ENCODE results near the gene CD46.
"Not testable (repeated sequence)": the region's sequence is repeated elsewhere in the genome, so short reads cannot be mapped to it uniquely, and the experiment has no call there.

Gene CD46

DNA sequence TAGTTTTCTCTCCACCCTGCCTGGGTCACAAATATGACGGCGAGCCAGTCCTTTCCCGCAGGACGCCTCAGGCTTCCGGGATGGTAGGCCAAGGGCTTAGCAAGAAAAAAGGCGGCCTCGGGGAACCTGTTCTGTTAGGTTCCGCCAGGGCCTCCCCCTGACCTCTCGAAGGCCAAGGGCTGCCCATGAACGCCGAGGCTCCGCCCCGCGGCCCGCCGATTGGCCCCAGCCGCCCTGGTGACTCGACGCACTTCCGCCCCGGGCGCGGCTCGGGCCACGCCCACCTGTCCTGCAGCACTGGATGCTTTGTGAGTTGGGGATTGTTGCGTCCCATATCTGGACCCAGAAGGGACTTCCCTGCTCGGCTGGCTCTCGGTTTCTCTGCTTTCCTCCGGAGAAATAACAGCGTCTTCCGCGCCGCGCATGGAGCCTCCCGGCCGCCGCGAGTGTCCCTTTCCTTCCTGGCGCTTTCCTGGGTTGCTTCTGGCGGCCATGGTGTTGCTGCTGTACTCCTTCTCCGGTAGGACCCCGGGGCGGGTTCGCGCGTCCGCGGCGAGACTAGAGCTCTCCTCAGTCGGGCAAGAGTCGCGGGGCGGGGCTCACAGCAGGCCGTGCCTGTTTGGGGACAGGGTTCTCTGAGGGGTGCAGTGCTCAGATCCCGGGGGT is at the start of gene CD46:
Gene CD46 (plus strand): TSS at position 265 of the 666 bp plus-strand sequence. CDS start 159 bp downstream, at position 424.
- DNase-seq, result peak; percentile 94

DNA sequence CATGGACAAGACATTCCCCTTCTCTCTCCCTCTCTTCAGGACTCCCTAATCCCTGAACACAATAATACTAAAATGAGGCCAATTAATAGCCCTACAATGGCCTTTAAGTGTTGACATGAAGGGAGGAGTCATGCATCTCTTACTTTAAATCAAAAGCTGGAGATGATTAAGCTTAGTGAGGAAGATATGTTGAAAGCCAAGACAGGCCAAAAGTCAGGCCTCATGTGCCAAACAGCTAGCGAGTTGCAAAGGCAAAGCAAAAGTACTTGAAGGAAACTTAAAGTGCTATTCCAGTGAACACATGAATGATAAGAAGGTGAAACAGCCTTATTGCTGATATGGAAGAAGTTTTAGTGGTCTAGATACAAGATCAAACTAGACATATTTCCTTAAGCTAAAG is 49.5 kb upstream of the CD46 start:
- DNase-seq, result no peak

DNA sequence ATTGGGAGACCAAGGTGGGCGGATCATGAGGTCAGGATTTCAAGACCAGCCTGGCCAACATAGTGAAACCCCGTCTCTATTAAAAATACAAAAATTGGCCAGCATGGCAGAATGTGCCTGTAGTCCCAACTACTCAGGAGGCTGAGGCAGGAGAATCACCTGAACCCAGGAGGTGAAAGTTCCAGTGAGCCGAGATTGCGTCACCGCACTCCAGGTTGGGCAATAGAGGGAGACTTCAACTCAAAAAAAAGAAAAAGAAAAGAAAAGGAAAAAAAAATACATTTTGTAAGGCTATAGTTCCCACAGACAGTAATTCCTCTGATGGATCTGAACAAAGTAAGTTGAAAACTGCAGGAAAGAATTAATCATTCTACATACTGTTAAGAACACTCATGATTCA is 48.1 kb upstream of the CD46 start:
- no peak for DNase-seq

DNA sequence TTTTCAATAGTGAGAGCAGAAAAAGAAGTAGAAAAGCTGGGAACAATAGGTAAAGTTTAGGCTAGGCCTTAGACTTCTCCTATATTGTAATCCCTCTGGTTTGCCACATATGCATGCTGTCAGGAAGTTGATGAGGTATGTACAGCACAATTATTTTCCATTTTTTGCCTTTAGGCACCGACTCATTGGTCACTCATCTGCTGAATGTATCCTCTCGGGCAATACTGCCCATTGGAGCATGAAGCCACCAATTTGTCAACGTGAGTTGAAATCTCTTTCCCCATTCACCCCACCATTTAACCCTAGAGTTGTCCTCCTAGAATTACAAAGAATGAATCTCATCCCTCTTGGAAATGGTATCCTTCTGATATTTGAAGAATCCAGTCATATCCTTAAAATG is 43.9 kb upstream of the CD46 start:
- DNase-seq, result not testable (repeated sequence)

DNA sequence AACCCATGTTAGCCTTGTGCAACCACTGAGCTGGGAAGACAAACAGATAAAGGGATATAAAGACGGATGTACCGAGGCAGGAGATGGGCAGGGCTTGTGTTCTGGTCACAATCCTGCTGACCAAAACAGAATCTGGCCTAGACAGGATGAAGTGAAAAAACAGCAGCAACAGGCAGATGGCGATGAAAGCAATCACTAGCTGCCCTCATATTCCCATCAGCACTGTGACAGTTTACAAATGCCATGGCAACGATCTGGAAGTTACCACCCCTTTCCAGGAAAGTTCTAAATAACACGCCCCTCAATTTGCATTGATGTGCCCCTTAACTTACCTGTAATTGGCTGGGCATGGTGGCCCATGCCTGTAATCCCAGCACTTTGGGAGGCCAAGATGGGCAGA is 40.6 kb upstream of the CD46 start:
- DNase-seq, result peak; percentile 7

DNA sequence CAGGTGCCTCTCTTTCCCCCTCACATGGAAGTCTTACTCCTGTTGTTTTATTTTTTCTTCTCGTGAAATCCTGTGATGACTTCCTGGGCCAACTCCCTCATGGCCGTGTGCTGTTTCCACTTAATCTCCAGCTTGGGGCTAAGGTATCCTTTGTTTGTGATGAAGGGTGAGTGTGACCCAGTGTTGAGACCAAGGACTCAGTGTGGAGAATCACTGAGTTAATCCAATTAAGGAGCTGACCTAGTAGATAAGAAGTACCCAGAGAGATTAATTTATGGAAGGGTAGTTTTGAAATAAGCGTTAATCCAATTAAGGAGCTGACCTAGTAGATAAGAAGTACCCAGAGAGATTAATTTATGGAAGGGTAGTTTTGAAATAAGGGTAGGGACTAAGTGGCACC is 39.2 kb upstream of the CD46 start:
- not testable (repeated sequence) for DNase-seq

DNA sequence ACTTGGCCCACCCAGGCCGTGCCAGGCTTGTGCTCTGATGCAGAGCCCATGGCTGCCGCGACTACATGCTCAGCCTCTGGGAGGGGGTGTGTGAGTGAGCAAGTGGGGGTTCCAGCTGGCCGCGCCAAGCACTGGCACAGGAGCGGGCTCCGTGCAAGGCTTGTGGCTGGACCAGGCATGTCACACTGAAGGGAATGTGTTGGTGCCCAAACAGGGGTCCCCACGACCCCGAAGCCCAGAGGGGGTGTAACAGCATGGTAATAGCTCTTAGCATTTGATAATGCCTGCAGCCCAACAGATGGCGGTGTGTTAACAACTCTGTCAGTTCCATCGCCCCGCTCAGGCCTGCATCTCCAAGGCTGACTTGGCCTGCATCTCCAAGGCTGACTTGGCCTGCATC is 38.3 kb upstream of the CD46 start:
- peak; percentile 6 for DNase-seq

DNA sequence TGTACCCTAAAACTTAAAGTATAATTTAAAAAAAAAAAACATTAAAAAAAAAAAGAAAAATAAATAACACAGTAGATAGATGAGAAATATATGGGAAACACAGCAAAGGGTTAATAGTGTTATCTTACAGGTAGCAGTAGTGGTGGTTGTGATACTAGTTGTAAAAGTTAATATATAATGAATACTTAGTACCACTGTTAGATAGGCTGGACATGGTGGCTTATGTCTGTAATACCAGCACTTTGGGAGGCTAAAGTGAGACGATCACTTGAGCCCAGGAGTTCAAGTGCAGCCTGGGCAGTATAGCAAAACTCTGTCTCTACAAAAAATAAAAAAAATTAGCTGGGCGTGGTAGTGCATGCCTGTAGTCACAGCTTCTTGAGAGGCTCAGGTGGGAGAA is 32.6 kb upstream of the CD46 start:
- DNase-seq, result no peak

DNA sequence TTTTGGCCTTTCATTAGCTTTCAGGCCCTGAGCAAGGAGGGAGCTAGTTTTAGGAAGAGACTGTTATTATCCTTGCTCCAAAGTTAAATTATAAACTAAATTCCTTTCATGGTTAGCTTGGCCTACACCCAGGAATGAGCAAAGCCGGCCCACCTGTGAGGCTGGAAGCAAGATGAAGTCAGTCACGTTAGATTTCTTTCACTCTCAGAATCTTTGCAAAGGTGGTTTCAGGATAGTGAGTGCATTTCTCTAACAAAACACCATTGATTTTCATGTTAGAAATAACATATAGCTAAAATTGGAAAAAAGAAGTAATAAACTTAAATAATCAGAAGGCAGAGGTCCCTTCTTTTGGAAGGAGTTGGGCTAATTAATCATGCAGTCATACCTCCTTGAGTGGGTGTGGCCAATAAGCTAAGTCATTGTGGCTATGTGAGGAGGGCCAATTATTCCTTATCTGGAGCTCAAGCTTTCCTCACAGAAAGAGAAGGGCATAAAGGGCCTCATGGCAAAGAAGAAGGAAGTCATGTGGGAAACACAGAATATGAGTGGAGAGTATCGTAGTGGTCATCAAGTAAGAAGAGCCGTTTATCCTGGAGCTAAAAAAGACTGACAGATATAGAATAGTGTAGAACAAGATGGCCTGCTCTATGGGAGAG is 23.5 kb upstream of the CD46 start:
- not testable (repeated sequence) for DNase-seq

DNA sequence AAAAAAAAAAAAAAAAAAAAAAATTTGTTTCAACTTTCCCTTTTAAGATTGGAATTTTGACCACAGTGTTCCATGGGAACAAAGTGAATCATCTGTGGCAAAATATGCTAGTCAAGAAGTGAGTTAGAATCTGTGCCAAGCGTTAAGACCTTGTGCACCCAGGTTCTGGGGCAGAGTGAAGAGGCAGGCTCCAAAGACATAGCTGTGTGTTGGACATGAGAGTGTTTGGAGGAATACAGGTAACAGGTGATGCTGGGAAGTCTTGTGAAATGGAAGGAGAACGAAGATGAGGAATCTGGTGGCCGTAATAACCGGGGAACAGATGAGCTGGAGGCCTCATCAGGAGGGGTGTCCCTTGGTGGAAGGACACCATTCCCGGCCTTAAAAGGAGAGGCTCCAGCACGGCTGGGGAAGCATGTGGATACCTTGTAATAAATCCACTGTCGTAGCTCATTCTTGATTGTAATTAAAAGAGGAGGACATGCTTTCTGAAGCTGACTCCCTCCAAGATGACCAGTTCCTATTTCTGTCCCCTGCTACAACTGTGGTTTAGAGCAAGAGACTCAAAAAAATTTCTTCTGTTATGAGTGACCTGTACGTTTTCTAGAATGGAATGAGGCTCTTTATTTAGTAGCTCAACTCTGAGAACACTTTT is 14.2 kb upstream of the CD46 start:
- DNase-seq, result not testable (repeated sequence)

DNA sequence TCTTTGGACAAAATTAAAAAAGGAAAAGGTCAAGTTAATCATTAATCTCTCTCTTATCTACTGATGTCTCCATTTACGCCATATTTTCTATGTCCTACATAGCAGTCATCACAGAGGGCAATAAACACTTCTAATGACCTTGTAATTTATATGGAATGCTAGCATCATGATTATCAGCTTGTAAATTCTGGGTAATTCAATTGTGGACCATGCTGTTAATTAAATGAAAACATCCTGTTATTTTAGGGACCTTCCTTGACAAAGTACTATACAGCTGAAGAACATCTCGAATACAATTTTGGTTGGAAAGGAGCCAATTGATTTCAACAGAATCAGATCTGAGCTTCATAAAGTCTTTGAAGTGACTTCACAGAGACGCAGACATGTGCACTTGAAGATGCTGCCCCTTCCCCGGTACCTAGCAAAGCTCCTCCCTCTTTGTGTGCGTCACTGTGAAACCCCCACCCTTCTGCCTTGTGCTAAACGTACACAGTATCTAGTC is 13.6 kb upstream of the CD46 start:
- DNase-seq, result peak; percentile 43

DNA sequence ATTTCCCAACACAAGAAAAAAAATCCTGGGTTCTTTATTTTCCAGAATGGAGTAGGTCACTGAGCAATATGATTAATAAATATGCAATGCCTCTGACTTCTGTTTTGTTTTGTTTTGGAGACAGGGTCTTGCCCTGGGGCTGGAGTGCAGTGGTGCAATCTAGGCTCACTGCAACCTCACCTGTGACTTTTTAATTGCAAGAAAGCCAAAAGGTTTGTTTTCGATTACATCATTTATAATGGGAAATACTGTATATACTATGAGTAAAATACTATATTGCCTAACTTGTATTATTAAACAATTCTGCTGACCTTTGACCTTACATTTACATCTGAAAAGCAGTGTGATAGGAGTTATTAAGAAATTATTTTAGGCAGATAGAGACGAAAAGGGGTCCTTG is 11.6 kb upstream of the CD46 start:
- no peak for DNase-seq

DNA sequence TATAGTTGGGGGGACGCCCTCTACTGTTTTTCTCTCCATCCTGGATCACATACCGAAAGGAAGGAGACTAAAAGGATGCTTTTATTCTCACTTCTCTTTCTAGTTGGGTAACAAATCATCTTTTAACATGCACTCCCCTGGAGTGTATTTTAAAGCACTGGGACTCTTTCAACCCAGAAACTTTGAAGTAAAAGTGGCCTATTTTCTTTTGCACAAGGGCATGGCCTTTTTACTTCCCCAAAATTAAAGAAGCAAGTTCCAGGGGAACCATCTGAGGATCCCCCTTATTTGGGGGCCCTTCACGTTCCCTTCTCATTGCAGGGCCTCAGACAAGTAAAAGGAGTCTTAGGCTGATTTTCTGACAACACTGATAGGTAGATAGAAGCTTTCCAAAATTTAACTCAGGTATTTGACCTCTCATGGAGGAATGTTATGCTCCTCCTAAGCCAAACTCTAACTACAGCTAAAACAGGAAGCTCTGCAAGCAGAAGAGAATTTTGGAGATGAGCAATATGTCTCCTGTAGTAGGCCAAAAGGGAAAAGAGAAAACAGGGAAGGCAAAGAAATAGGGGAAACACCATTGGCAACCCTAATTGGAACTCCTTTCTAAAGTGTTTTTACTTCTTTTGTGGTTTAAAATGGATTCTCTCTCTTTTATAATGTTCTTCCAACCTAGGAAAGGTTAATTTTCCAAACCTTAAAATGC is 8.9 kb upstream of the CD46 start:
- no peak for DNase-seq

DNA sequence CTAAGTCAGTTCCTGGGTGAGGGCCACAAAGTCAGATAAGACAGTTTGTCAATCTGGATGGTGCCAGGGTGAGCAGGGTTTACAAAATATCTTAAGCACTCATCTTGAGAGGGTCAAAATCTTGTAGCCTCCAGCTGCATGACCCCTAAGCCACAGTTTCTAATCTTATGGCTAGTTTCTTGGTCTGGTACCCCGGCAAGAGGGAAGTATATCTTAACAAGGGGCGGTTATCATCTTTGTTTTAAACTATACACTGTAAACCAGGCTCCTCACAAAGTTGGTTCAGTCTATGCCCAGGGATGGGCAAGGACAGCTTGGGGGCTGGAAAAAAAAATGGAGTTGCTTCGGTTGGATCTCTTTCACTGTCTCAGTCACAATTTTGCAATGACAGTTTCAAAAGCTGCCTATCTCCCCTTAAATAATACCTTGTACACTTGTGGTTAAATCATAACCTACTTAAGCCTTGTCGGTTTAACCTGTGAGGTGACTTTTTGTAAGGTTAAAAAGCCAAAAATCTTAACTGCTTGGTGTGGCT is 7.8 kb upstream of the CD46 start:
- DNase-seq, result no peak

DNA sequence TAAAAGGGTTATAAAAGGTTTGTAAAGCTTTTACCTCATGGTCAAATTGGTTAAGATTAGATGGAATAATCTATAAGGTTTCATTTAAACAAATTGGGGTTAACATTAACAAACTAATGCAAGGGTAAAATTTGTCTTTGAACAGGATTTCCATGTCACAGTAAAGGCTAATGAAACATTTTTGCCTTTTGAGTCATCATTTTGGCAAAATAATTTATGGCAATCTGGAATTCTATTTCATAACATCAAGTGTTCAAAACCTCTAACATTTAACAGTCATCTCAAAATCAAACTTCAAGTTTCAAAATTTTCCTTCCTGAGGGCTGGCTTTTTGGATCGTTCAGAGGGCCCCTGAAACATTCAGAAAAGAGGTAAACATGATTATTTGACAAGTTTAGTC is 6.6 kb upstream of the CD46 start:
- no peak for DNase-seq

DNA sequence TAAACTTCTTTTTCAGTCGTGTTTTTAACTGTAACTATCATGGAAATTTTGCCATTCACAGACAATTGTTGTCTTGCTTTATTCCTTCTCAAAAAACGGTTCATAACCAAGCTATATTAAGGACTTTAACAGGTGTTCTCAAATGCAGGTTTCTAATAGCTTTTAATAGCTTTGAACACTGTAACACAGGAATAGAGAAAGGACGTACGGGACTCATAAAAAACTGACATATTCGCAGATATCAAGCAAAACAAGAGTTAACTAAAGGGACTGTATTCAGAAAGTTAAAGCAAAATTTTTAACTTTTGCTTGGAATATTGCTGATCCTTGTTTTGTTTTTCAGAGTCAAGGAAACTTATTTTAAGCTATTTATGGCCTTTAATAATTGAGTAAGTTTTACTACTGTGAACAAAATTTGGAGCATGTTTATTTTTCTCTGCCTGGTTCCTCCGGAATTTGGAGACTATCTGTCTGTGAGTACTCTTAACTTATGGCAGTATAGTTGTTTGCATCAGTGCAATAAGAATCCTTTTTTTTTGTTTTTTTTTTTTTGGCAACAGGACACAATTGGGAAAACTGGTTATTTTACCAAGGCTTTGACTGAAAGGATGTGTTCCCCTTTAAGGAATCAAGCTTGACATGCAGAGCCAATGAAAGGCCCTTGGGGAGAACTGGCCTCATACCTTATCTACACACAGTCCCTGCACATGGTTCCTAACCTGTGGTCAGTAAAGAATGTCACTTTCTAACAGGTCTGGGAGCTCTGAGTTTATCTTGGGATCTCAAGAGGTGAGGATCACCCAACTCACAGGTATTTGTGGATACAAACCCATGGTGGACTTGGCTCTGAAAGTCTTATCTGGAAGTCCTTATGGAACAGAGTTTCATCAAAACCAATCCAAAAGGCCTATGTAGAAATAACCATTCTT is 5.8 kb upstream of the CD46 start:
- no peak for DNase-seq

DNA sequence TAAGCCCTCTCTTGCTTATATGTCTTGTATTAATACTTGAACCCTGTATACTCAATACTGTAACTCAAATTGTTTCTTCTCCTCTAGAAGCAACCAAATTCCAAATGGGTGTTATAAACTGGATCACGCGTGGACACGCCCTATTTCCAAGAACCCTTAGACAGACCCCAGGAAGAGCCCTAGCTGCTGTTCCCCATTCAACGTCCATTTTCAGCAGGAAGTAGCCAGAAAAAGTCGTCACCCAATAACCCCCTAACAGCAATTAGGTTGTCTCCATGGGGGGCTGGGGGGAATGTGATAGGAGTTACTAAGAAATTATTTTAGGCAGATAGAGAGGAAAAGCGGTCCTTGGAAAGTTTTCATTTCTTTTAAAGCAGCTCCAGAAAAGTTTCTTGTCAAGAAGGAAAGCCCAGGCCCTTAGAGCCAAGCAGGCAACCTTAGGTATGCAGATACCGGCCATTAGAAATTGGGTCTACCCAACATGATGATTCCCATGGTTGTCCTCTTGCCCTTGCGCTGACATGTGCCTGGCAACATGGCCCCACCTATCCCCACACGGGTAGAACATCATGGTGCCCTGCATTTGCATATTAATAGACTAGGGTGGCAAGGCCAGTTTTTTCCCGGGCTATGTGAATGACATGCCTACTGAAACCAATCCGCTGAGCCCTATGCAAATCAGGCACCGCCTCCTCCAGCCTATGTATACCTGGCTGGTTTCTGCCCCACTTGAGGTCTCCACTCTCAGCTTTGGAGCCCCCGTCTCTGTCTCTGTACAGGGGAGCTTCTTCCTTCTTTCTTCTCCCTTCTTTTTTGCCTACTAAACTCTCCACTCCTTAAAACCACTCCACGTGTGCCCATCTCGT is 4.0 kb upstream of the CD46 start:
- no peak for DNase-seq

DNA sequence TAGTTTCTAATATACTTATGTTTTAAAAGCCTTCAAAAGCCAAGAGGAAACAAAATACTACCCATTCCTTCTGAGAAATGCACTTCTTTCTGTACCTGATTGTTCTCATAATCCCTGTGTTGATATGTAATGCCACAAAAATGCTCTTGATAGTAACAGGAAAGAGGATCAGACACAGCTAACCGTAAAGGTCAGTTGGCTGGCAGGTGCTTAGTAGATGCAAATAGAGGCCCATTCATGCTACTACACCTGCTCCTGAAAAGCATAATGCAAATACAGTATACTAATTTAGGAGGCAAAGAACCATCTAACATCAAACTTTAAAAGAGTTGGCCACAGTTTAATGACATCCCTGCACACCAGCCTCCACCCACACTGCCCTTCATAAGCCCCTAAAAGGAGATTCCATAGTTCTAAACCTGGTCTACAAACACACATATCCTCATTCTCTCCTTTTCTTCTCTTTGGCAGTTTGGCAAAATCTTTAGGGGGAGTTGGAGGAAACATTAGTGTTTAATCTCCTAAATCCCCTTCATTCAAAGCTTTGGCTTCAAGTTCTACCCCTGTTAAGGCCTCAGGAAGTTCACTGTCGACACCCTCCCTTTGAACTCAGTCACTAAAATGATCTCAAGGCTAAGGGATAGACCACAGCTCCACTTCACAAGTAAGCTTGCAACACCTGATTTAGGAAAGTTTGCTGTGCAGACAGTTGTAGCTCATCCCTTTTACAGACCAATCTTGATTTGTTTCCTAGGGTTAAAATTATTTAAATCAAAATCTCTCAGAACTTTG is 2.9 kb upstream of the CD46 start:
- DNase-seq, result peak; percentile 38

DNA sequence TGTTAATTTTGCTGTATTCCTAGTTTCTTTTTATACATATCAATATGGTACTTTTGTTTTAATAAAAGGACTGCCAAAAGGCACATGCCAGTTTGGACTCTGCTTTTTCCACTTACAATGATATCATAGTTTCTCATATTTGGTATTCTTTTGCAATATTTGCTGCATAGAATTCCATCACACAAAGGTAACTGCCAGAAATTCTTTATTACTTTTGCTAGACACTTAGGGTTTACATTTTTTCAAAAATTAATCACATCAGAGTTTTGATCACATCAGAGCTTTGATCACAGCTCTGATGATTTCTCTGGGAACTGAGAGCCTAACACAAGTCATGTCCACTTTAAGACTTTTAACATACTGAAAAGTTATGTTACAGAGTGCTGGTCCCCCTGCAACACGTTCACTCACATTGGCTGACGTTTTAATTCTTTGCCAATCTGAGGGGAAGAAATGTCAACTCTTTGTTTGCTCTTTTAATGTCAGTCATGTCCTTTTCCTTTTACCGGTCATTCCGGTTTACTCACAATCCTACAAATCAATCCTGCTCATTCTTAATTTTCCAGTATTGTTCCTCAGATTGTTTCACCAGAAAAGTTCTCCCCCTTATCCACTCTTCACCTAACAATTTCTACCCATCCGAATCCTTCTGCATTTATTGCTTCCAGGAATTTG is 1.1 kb upstream of the CD46 start:
- DNase-seq, result no peak

DNA sequence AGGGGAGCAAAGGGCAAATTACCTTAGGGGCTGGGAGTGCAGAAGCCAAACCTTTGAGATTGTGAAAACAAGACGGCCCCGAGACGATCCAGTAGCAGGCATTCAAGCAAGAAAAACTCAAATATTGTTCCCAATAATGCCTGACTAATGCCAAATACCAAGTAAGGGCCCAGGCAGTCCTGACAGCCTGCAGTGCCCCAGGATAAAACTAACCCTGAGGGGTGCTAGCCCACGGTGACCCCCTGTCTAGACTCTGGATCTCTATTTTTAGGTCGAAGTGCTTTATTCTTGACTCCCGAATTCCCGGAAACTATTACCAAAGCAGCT is 428 bp upstream of the CD46 start:
- DNase-seq, result not testable (repeated sequence)

Measured in CD4-positive, alpha-beta T cell treated with Interleukin-17A for 1 hour (primary cell).